PFSK-1 (cell line): ENCODE results near the gene MCOLN1.

Experiments
- FOXP2 ChIP-seq: optimal IDR thresholded peaks from 2 replicates; pipeline ENCODE3; 2011; ENCODE audit warnings: borderline replicate concordance, control low read depth, inconsistent platforms; ENCODE audit not compliant: insufficient read depth; ENCODE audit errors: extremely low read length, extremely low read depth
- POLR2AphosphoS5 ChIP-seq: IDR thresholded peaks from 2 replicates; pipeline ENCODE4 v1.6.1; 2012; ENCODE audit warnings: low read depth, mild to moderate bottlenecking, control low read depth, low read length, moderate library complexity
- SIN3A ChIP-seq: IDR thresholded peaks from 2 replicates; pipeline ENCODE4 v1.6.1; 2012; ENCODE audit warnings: mild to moderate bottlenecking, low read length, moderate library complexity, borderline replicate concordance; ENCODE audit not compliant: insufficient read depth
- TAF1 ChIP-seq: IDR thresholded peaks from 2 replicates; pipeline ENCODE4 v1.6.1; 2012; ENCODE audit warnings: low read length, control low read depth, borderline replicate concordance; ENCODE audit not compliant: insufficient read depth
- TF ChIP-seq, protein P1 (sequence below), 2 experiments: IDR thresholded peaks; 2 replicates each; pipeline versions ENCODE4 v1.6.1 to v1.8.0; 2011 to 2012; ENCODE audit warnings: low read depth in 2 of 2, low read length in 2 of 2, control low read depth in 1 of 2, inconsistent platforms in 1 of 2, mild to moderate bottlenecking in 1 of 2, moderate library complexity in 1 of 2; ENCODE audit not compliant: insufficient read depth in 1 of 2

MCOLN1 gene

DNA sequence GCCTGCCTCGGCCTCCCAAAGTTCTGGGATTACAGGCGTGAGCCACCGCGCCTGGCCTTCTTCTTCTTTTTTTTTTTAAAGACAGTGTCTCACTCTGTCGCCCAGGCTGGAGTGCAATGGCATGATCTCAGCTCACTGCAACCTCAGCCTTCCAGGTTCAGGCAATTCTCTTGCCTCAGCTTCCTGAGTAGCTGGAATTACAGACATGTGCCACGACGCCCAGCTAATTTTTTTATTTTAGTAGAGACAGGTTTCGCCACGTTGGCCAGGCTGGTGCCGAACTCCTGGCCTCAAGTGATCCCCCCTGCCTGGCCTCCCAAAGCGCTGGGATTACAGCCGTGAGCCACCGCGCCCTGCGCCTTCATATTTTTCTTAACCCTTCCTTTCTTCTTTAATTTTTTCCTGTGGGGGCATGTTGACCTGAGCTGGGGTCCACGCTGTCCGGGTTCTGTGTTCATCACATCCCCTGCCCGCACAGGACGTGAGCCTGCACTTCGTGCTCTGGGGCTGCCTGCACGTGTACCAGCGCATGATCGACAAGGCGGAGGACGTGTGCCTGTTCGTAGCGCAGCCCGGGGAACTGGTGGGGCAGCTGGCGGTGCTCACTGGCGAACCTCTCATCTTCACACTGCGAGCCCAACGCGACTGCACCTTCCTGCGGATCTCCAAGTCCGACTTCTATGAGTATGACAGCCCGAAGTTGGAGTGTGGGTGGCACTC, 27.2 kb downstream of the MCOLN1 start:
- TF ChIP-seq SIN3A = no peak

DNA sequence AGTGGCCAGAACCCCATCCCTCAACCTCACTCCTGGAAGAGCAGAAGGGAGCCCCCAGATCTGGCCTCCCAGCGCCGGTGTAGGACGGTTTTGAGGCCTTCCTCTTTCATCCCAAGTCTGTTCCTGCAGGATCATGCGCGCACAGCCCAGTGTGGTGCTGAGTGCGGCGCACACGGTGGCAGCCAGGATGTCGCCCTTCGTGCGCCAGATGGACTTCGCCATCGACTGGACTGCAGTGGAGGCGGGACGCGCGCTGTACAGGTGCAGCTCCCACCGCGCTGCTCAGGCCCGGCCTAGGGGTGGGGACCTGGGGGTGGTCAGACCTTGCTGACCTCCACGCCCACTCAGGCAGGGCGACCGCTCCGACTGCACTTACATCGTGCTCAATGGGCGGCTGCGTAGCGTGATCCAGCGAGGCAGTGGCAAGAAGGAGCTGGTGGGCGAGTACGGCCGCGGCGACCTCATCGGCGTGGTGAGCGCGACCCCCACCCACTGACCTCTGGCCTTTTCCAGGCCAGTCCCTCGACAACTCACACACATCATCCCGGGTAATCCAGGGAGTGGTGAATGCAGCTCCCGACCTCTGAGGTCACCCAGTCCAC, 27.8 kb downstream of the MCOLN1 start:
- TF ChIP-seq POLR2AphosphoS5 = no peak
- TF ChIP-seq TAF1 = no peak
- no peak for TF ChIP-seq SIN3A
- no peak for TF ChIP-seq FOXP2
- TF ChIP-seq, protein P1, sequence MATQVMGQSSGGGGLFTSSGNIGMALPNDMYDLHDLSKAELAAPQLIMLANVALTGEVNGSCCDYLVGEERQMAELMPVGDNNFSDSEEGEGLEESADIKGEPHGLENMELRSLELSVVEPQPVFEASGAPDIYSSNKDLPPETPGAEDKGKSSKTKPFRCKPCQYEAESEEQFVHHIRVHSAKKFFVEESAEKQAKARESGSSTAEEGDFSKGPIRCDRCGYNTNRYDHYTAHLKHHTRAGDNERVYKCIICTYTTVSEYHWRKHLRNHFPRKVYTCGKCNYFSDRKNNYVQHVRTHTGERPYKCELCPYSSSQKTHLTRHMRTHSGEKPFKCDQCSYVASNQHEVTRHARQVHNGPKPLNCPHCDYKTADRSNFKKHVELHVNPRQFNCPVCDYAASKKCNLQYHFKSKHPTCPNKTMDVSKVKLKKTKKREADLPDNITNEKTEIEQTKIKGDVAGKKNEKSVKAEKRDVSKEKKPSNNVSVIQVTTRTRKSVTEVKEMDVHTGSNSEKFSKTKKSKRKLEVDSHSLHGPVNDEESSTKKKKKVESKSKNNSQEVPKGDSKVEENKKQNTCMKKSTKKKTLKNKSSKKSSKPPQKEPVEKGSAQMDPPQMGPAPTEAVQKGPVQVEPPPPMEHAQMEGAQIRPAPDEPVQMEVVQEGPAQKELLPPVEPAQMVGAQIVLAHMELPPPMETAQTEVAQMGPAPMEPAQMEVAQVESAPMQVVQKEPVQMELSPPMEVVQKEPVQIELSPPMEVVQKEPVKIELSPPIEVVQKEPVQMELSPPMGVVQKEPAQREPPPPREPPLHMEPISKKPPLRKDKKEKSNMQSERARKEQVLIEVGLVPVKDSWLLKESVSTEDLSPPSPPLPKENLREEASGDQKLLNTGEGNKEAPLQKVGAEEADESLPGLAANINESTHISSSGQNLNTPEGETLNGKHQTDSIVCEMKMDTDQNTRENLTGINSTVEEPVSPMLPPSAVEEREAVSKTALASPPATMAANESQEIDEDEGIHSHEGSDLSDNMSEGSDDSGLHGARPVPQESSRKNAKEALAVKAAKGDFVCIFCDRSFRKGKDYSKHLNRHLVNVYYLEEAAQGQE (IDR thresholded peaks at IDR 0.05; ENCODE audit: insufficient read depth in 1 of 2, low read depth in 2 of 2, low read length in 2 of 2) = no peak

- TF ChIP-seq POLR2AphosphoS5 (no peak), TAF1 (no peak), FOXP2 (no peak), SIN3A (no peak)
- TF ChIP-seq, protein P1 (IDR thresholded peaks at IDR 0.05; ENCODE audit: insufficient read depth in 1 of 2, low read depth in 2 of 2, low read length in 2 of 2) = no peak
These were observed 28.8 kb downstream of the MCOLN1 start for GRCh38 chr19:7550987-7551761.

- no peak for TF ChIP-seq FOXP2
- TF ChIP-seq POLR2AphosphoS5 = no peak
- no peak for TF ChIP-seq TAF1
- TF ChIP-seq, protein P1 (IDR thresholded peaks at IDR 0.05; ENCODE audit: insufficient read depth in 1 of 2, low read depth in 2 of 2, low read length in 2 of 2) = no peak
- TF ChIP-seq SIN3A = no peak
These were observed 30.4 kb downstream of the MCOLN1 start for GRCh38 chr19:7552781-7553180.

DNA sequence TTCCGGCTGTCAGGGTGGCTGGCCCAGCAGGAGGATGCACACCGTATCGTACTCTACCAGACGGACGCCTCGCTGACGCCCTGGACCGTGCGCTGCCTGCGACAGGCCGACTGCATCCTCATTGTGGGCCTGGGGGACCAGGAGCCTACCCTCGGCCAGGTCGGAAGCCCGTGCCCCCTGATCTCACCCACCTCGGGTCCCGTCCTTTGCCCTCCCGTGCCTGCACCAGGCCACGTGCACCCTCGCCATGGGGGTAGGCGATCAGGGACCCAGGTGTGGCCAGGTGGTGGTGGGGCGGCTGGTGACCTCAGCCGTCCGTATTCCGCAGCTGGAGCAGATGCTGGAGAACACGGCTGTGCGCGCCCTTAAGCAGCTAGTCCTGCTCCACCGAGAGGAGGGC, 32.1 kb downstream of the MCOLN1 start:
- TF ChIP-seq TAF1 (no peak), SIN3A (no peak), FOXP2 (no peak), POLR2AphosphoS5 (no peak)
- TF ChIP-seq, protein P1 (IDR thresholded peaks at IDR 0.05; ENCODE audit: insufficient read depth in 1 of 2, low read depth in 2 of 2, low read length in 2 of 2) = no peak
